NCI-H2196 (cell line): ENCODE measurements around the gene AQP12B.
"Not testable (repeated sequence)": the region's sequence is repeated elsewhere in the genome, so short reads cannot be mapped to it uniquely, and the experiment has no call there.

Source experiments
- DNase-seq: peaks from one replicate; lab custom pipeline; 2025; ENCODE audit not compliant: unreplicated experiment; lab: John Stamatoyannopoulos, UW

AQP12B gene

GRCh38 chr2:240682431-240683224 is at the start of gene AQP12B:
AQP12B (minus strand) TSS chr2:240682885; CDS start chr2:240682837, 48 bp downstream.
- not testable (repeated sequence) for DNase-seq

GRCh38 chr2:240732184-240732583 is 49.5 kb upstream of the AQP12B start:
- DNase-seq: no peak

GRCh38 chr2:240731178-240731545 is 48.5 kb upstream of the AQP12B start:
- no peak for DNase-seq

GRCh38 chr2:240730501-240731177 is 48.0 kb upstream of the AQP12B start:
- DNase-seq: no peak

- no peak for DNase-seq
Observed at GRCh38 chr2:240728827-240729226, 46.1 kb upstream of the AQP12B start.

GRCh38 chr2:240728361-240728760 is 45.7 kb upstream of the AQP12B start:
- no peak for DNase-seq

GRCh38 chr2:240727913-240728312 is 45.2 kb upstream of the AQP12B start:
- no peak for DNase-seq

- DNase-seq: no peak
Observed at GRCh38 chr2:240727439-240727838, 44.8 kb upstream of the AQP12B start.

GRCh38 chr2:240726876-240727275 is 44.2 kb upstream of the AQP12B start:
- no peak for DNase-seq

- peak; percentile 56 for DNase-seq
Observed at GRCh38 chr2:240725671-240726070, 43.0 kb upstream of the AQP12B start.

GRCh38 chr2:240725266-240725665 is 42.6 kb upstream of the AQP12B start:
- no peak for DNase-seq

GRCh38 chr2:240724431-240724830 is 41.7 kb upstream of the AQP12B start:
- no peak for DNase-seq

GRCh38 chr2:240723851-240724250 is 41.2 kb upstream of the AQP12B start:
- no peak for DNase-seq

GRCh38 chr2:240722796-240723735 is 40.4 kb upstream of the AQP12B start:
- no peak for DNase-seq

- no peak for DNase-seq
Observed at GRCh38 chr2:240722376-240722775, 39.7 kb upstream of the AQP12B start.

- no peak for DNase-seq
Observed at GRCh38 chr2:240721596-240722180, 39.0 kb upstream of the AQP12B start.

GRCh38 chr2:240720686-240721595 is 38.3 kb upstream of the AQP12B start:
- DNase-seq: no peak

GRCh38 chr2:240719676-240720545 is 37.2 kb upstream of the AQP12B start:
- no peak for DNase-seq

- DNase-seq: no peak
Observed at GRCh38 chr2:240718896-240719490, 36.3 kb upstream of the AQP12B start.
